Measurements from ENCODE around the gene KIF25.

DNA sequence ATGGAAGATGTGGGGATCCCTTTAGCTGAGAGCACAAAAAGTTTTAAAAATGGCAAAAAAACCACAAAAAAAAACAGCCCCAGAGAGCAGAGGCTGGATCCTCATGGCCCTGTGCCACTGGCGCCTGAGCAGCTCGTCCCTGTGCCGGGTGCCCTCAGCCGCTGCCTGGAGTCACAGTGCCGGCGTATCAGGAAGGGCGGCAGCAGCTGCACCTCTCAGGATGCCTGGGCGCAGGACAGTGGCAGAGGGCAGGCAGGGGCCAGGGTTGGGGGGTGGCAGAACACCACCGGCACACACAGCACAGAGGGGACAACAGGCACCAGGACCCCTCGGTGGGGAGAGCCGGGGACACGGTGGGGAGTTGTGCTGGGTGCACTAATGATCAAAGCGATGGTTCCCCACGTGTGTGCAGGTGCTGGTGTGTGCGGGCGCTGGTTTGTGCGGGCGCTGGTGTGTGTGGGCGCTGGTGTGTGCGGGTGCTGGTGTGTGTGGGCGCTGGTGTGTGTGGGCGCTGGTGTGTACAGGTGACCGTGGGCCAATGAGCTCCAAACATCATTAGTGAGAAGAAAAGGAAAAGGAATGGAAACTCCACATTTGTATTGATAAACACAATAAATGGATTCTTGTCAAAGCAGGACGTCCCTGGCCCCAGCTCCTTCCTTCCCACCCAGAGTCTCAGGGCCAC, 83.1 kb downstream of the KIF25 start:
- TF ChIP-seq, protein P1, sequence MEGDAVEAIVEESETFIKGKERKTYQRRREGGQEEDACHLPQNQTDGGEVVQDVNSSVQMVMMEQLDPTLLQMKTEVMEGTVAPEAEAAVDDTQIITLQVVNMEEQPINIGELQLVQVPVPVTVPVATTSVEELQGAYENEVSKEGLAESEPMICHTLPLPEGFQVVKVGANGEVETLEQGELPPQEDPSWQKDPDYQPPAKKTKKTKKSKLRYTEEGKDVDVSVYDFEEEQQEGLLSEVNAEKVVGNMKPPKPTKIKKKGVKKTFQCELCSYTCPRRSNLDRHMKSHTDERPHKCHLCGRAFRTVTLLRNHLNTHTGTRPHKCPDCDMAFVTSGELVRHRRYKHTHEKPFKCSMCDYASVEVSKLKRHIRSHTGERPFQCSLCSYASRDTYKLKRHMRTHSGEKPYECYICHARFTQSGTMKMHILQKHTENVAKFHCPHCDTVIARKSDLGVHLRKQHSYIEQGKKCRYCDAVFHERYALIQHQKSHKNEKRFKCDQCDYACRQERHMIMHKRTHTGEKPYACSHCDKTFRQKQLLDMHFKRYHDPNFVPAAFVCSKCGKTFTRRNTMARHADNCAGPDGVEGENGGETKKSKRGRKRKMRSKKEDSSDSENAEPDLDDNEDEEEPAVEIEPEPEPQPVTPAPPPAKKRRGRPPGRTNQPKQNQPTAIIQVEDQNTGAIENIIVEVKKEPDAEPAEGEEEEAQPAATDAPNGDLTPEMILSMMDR (IDR thresholded peaks at IDR 0.05), result no peak
- TF ChIP-seq POLR2A (IDR thresholded peaks at IDR 0.05), result no peak

Measured in heart left ventricle (tissue), 13 donors.